Cerebellar cortex (tissue), 1 donor: ENCODE measurements around the gene HSD3B2.

Experiments used
- DNase-seq: peaks from one replicate; pipeline ENCODE4 v3.0.0-alpha.2; 2015; ENCODE audit warnings: low spot score

Gene HSD3B2

DNA sequence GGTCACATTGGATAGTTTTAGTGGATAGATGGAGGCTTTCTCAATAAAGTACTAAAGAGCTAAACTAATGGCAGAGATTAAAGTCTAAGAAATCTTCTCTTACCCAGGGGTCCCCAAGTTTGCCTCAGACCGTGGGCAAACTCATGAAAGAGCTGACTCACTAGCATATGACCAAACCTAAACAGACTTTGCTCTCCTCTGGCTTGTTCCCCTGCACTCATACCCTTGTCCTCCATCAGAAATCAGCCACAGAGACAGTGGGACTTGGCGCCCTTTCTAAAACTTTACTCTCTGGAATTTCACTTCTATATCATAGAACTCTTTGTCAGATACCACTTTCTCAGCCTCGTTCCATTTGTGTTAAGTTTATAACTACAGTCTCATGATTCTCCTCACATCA lies 17.0 kb upstream of the HSD3B2 start:
- DNase-seq: no peak

DNA sequence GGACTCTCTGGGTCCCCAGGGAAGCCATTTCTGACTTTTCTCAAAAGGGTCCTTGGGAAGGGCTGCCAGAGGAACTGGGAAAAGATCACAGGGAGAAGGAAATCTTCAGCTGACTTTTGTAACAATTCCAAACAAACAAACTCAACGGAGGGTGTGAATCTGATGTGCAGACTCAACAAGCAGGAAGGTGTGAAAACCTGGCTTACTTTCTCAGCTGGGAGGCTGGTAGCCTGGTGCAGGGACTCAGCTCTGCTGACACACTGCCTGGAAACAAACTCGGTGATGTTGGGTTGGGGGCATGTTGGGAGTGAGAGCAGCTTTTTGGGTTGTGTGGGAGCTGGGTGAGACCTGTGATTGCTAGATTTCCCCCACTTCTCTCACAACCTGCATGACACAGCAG lies 10.2 kb upstream of the HSD3B2 start:
- no peak for DNase-seq

DNA sequence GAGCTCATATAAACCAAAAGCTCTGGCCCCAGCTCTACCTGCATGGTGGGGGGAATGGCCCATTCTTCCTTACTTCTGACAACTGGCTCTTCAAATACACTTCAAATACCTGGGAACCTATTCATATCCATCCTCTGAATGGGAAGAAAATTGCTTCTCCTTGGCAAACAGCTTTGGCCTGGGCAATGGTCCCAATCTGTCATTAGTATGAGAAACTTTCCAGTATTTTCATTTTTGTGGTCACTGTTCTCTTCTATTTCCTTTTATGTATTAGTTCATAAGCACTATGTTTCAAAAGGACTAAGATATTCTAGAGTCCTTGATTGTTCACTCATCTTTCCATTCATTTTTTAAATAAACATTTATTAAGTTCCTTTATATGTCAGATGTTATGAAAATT lies 5.2 kb upstream of the HSD3B2 start:
- no peak for DNase-seq

DNA sequence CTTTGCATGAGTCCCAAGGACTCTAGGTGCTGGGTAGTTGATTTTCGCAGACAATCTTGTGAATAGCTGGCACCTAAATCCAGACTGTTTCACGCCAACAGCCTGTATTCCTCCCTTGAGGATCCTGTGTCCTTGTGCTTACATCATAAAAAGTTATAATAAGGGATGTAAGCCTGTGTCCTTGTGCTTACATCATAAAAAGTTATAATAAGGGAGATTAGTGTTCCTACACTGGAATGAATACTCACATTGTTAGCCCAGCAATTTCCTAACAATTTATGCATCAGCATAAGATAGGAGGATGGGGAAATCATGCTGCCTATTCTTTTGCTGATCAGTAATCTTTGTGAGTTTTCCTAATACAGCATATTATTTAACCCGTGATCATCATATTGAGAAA lies 4.0 kb upstream of the HSD3B2 start:
- DNase-seq: no peak

DNA sequence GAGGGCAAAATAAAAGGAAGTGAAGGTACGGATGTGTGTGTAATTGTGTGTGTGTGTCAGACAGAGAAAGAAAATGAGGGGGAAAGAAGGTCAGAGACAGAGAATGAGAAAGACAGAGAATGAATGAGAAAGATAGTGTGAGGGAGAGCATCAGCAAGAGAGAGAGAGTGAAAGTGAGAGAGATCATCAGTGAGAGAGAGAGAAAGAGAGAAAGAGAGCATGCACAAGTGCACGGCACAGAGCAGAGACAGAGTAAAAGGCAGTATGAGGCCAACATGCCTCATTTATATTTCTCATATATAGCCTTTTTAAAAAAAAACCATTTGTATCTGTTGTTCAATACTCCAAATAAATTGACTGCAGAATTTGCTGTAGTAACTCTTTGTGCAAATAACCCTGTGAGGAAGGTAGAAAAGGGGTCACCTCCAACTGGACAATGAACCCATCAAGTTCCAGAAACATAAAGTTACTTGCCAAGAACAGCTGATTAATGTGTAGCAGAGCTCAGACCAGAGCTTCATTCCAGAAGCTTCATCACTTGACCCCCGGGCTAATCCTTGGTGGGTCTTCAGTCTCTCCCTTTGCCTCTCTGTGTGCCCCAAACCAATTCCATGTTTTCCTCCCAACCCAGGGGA lies 1.2 kb downstream of the HSD3B2 start:
- no peak for DNase-seq

DNA sequence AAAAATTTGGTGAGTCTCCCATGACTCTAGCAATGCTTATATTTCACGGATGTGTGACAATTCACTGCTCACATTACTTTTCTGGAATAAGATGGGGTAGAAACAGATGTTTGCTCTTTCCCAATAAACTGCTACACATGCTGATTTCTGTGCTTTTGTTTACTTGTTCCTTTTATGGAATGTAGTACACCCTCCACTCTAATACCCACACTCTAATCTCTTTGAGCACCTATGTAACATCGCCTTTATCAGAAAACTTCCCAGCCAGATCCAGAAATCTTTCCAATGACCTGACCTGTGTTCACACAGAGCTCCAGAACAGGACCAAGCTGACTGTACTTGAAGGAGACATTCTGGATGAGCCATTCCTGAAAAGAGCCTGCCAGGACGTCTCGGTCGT lies 4.2 kb downstream of the HSD3B2 start:
- DNase-seq: no peak

DNA sequence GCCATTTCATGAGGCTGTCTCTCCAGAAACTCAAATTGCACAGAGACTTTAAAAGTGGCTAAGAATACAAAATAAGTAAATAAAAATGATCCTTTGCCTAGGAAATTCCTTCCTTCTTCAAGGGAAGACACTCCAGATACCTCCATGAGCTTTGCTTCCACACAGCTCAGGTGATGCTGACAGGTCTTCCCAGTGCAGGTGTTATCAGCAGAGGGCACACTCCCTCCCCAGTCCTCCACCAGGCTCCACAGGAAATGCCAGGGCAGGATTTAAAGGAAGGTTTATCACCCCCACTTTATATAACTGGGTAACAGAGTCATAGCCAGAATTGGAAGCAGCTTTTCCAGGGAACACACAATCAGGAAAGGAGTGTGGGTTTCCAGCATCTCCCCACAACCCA lies 5.7 kb downstream of the HSD3B2 start:
- no peak for DNase-seq

DNA sequence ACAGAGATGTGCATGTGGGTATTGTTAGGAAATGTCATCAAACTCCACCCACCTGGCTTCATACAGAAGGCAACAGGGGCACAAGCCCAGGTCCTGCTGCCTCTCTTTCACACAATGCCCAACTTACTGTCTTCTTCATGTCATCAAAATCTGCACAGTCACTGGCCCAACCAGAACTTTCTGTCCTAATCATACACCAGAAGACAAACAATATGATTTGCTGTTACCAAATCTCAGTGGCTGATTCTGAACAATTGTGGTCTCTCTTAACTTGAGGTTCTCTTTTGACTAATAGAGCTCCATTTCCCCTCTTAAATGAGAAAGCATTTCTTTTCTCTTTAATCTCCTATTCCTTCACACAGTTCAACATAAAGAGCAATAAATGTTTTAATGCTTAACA lies 7.7 kb downstream of the HSD3B2 start:
- DNase-seq: no peak

DNA sequence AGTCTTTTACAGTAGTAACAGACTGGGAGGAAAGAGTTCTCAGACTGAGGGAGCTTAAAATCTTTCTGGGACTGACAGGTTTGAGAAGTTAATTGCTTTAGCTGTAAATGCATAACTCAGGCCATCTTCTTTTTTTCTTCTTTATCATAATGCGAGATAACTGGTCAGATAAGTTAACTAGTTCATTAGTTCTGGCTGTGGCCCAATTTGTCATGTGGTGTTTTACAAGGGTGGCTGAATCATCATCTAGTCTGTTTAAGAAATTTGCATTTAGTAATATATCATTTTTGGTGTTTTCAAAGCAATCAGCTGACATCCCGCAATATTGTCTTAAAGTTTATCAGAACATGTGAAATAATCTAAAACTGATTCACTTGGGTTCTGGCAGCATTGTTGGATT lies 14.0 kb downstream of the HSD3B2 start:
- DNase-seq: no peak

DNA sequence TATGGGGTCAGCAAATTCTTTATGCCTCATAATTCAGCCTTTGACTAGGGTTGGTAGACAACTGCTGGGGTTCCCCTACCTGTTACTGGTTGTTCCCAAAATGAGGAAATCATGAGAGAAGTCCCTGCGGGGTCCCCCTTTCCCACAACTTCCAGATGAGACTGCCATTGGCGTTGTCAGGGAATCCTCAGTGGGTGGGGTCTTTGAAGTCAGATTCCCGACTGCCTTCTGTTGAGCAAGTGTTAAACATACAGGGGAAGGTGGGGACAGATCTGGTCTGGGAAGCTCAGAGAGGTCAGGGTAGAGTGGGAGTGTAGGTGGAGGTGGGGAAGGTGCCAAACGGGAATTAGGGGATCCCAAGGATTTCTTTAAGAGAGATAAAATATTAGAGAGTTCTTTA lies 14.7 kb downstream of the HSD3B2 start:
- no peak for DNase-seq

DNA sequence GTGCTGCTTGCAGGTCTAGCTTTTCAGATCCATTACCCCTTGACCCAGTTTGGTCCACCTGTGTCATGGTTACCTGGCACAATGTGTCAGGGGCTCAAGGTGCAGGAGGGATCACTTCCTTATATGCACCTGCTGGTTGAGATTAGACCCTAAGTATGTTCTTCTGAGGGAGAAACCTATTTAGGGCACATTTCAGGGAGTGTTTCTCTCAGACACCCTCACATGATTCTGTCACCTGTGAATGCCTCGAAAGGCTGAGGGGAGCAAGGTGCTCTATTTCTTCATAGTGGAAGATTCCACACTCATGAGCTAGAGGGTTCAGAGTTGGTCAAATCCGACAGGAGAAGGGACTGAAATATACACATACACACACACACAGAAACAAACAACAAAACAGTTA lies 15.5 kb downstream of the HSD3B2 start:
- DNase-seq: no peak

DNA sequence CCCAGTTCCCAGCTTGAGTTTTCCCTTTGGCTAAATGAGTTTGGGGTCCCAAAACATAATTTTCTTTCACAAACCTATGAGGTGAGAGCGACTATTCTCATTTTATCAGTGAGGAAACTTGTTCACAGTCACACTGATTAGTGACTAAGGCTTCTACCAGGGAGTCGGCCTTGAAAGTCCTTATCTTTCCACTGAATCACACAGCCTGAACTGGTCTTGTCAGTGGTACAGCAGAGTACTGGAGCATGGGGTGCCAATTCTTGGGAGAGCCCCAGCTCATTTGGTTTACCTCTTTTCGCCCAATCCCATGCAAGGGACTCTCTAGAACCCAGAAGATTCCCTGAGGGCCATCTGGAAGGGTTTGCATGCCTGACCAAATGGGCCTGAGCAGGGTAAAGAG lies 16.9 kb downstream of the HSD3B2 start:
- no peak for DNase-seq

- no peak for DNase-seq
Measured at GRCh38 chr1:119435052-119435451, 20.1 kb downstream of the HSD3B2 start.

- no peak for DNase-seq
Measured at GRCh38 chr1:119438761-119439160, 23.8 kb downstream of the HSD3B2 start.

- no peak for DNase-seq
Measured at GRCh38 chr1:119440721-119441307, 25.9 kb downstream of the HSD3B2 start.

DNA sequence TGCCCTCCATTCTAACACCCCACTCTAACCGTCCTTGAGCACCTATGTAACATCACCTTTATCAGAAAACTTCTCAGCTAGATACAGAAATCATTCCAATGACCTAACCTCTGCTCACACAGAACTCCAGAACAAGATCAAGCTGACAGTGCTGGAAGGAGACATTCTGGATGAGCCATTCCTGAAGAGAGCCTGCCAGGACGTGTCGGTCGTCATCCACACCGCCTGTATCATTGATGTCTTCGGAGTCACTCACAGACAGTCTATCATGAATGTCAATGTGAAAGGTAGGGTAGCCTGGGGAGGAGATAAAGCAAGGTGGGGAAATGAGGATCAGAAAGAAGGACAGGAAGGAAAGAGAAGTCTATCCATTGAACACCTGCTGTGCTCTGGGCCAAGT lies 27.8 kb downstream of the HSD3B2 start:
- no peak for DNase-seq

DNA sequence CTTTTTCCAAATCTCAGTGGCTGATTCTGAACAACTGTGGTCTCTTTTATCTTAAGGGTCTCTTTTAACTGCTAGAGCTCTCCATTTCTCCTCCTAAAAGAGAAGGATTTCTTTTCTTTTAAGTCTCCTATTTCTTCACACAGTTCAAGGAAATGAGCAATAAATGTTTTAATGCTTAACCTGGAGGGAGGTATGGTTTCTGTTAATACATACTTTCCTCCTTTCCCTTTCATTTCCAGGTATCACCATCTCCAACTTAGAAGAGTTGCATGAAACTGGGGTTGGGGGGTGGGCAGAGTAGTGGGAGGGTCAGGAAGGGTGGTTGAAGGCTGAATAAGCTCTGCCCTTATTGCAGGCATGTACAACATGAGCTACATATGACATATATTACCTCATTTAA lies 31.4 kb downstream of the HSD3B2 start:
- DNase-seq: no peak

- no peak for DNase-seq
Measured at GRCh38 chr1:119447344-119448126, 32.6 kb downstream of the HSD3B2 start.

GRCh38 chr1:119448127-119448511 lies 33.2 kb downstream of the HSD3B2 start:
- DNase-seq: no peak

GRCh38 chr1:119449971-119450370 lies 35.0 kb downstream of the HSD3B2 start:
- peak; percentile 7 for DNase-seq

- DNase-seq: no peak
Measured at GRCh38 chr1:119451158-119451557, 36.2 kb downstream of the HSD3B2 start.

GRCh38 chr1:119452091-119452490 lies 37.1 kb downstream of the HSD3B2 start:
- no peak for DNase-seq

DNA sequence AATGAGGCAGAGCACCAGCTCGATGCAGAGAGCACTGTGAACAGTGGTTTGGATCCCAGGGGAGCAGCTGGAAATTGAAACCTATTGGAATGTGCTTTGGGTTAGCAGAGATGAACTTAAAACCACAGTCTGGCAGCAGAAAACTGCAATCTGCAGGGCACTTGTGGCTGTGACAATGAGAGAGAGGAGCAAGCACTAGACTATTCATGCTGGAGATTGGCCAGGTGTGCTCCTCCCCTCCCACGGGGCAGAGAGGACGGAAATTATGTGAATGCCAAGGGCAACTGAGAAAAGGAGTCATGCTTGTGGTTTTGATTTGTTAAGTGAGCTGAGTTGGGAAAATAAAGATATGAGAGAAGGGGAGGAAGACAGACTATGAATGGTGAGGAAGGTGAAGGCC lies 38.1 kb downstream of the HSD3B2 start:
- no peak for DNase-seq

- no peak for DNase-seq
Measured at GRCh38 chr1:119462964-119463363, 48.0 kb downstream of the HSD3B2 start.
